Neural progenitor cell (in vitro differentiated cells): ENCODE results near the gene PRSS53. TPM values are rescaled to one million over a fixed set of nuclear protein-coding genes. Genes with fewer than 3 reads are reported as not detected.

Experiments
- DNase-seq: peaks from one replicate; pipeline ENCODE4 v3.0.0-alpha.2; 2016; ENCODE audit warnings: low spot score
- H2AFZ ChIP-seq: fragments of 200-600 bp; sonication (generic); replicated peaks from 2 replicates; pipeline ENCODE4 v1.6.1; 2016; ENCODE audit warnings: antibody characterized with exemption
- H3F3A ChIP-seq: fragments of 200-600 bp; sonication (generic); 2 replicates; pipeline ENCODE4 v1.6.1; 2016; ENCODE audit warnings: antibody characterized with exemption, low read depth
- H3K27ac ChIP-seq: fragments of 200-600 bp; sonication (generic); 2 replicates; pipeline ENCODE4 v1.5.1; 2016; ENCODE audit warnings: mild to moderate bottlenecking
- H3K27me3 ChIP-seq: fragments of 200-600 bp; sonication (generic); 2 replicates; pipeline ENCODE4 v1.6.1; 2016; ENCODE audit warnings: mild to moderate bottlenecking, moderate library complexity
- H3K36me3 ChIP-seq: fragments of 200-600 bp; sonication (generic); 2 replicates; pipeline ENCODE4 v1.5.1; 2016
- H3K4me1 ChIP-seq: fragments of 200-600 bp; sonication (generic); 2 replicates; pipeline ENCODE4 v1.6.1; 2016; ENCODE audit warnings: mixed run types
- H3K4me2 ChIP-seq: fragments of 200-600 bp; sonication (generic); 2 replicates; pipeline ENCODE4 v1.6.1; 2016
- H3K4me3 ChIP-seq: fragments of 200-600 bp; sonication (generic); 2 replicates; pipeline ENCODE4 v1.5.1; 2016
- H3K79me2 ChIP-seq: fragments of 200-600 bp; sonication (generic); 2 replicates; pipeline ENCODE4 v1.6.1; 2016; ENCODE audit warnings: low read depth
- H3K9ac ChIP-seq: fragments of 200-600 bp; sonication (generic); 2 replicates; pipeline ENCODE4 v1.6.1; 2016
- H3K9me3 ChIP-seq: fragments of 200-600 bp; sonication (generic); 2 replicates; pipeline ENCODE4 v1.5.1; 2016; ENCODE audit warnings: low read depth
- H4K20me1 ChIP-seq: fragments of 200-600 bp; sonication (generic); 2 replicates; pipeline ENCODE4 v1.6.1; 2016; ENCODE audit warnings: low read depth
- H3K27ac Mint-ChIP-seq: 3 replicates; pipeline ENCODE4 v1.8.0; 2021; ENCODE audit warnings: mixed read lengths
- H3K27me3 Mint-ChIP-seq: 2 replicates; pipeline ENCODE4 v1.8.0; 2022; ENCODE audit warnings: low read depth, mild to moderate bottlenecking, inconsistent platforms, moderate library complexity, mixed read lengths; ENCODE audit not compliant: insufficient read depth
- H3K36me3 Mint-ChIP-seq: 3 replicates; pipeline ENCODE4 v1.8.0; 2021; ENCODE audit warnings: mixed read lengths
- H3K4me1 Mint-ChIP-seq: 3 replicates; pipeline ENCODE4 v1.8.0; 2021; ENCODE audit warnings: mixed read lengths
- H3K4me3 Mint-ChIP-seq: 3 replicates; pipeline ENCODE4 v1.8.0; 2021; ENCODE audit warnings: mild to moderate bottlenecking, moderate library complexity, mixed read lengths
- H3K9me3 Mint-ChIP-seq: 3 replicates; pipeline ENCODE4 v1.8.0; 2020; ENCODE audit warnings: mixed read lengths
- EZH2 ChIP-seq: fragments of 200-600 bp; sonication (generic); IDR thresholded peaks from 2 replicates; pipeline ENCODE4 v1.6.1; 2017; ENCODE audit warnings: antibody characterized with exemption, mild to moderate bottlenecking, moderate library complexity
- EZH2phosphoT487 ChIP-seq: fragments of 200-600 bp; sonication (generic); IDR thresholded peaks from 2 replicates; pipeline ENCODE4 v1.6.1; 2017; ENCODE audit warnings: antibody characterized with exemption
- total RNA-seq: library from RNA; depleted of rRNA; stranded (reverse); fragments of >200 nt; gene quantifications from 2 replicates; pipeline ENCODE4 v1.2.3, GENCODE V29; 2015; ENCODE audit warnings: low replicate concordance
- TF ChIP-seq, protein P1 (sequence below): fragments of 200-600 bp; sonication (generic); IDR thresholded peaks from 2 replicates; pipeline ENCODE4 v1.5.1; 2017; ENCODE audit warnings: antibody characterized with exemption, mild to moderate bottlenecking

Gene PRSS53
- total RNA-seq, 1 donor from 2014 or later = 2.3 TPM

GRCh38 chr16:31117384-31118222 lies 28.9 kb upstream of the PRSS53 start, which contains the start of gene KAT8:
Gene KAT8 (plus strand): TSS chr16:31117664. CDS start chr16:31117682, 18 bp downstream.
- Histone ChIP-seq H3K4me1 (no peaks in the 10 kb centered on the region), H3K4me3 (peak within 1 kb of the TSS; percentile 84), H3K36me3 (peaks cover 7% of the 10 kb centered on the region), H2AFZ (no peak within 1 kb of the TSS), H3K9me3 (no peaks in the 10 kb centered on the region), H3K27ac (peak within 1 kb of the TSS; percentile 64), H3K27me3 (no peaks in the 10 kb centered on the region), H3F3A (peaks cover 7% of the 10 kb centered on the region), H3K9ac (peak within 1 kb of the TSS; percentile 45), H3K79me2 (peaks cover 38% of the 10 kb centered on the region), H4K20me1 (peaks cover 18% of the 10 kb centered on the region), H3K4me2 (peak within 1 kb of the TSS; percentile 95)
- Mint-ChIP-seq H3K4me1 (peaks cover 8% of the 10 kb centered on the region), H3K4me3 (peak within 1 kb of the TSS; percentile 85), H3K9me3 (no peaks in the 10 kb centered on the region), H3K27ac (peak within 1 kb of the TSS; percentile 10), H3K36me3 (peaks cover 18% of the 10 kb centered on the region), H3K27me3 (peaks cover 11% of the 10 kb centered on the region)
- no peak for TF ChIP-seq EZH2phosphoT487
- TF ChIP-seq, protein P1, sequence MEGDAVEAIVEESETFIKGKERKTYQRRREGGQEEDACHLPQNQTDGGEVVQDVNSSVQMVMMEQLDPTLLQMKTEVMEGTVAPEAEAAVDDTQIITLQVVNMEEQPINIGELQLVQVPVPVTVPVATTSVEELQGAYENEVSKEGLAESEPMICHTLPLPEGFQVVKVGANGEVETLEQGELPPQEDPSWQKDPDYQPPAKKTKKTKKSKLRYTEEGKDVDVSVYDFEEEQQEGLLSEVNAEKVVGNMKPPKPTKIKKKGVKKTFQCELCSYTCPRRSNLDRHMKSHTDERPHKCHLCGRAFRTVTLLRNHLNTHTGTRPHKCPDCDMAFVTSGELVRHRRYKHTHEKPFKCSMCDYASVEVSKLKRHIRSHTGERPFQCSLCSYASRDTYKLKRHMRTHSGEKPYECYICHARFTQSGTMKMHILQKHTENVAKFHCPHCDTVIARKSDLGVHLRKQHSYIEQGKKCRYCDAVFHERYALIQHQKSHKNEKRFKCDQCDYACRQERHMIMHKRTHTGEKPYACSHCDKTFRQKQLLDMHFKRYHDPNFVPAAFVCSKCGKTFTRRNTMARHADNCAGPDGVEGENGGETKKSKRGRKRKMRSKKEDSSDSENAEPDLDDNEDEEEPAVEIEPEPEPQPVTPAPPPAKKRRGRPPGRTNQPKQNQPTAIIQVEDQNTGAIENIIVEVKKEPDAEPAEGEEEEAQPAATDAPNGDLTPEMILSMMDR = no peak
- TF ChIP-seq EZH2 = no peak
- DNase-seq = peak; percentile 100

DNA sequence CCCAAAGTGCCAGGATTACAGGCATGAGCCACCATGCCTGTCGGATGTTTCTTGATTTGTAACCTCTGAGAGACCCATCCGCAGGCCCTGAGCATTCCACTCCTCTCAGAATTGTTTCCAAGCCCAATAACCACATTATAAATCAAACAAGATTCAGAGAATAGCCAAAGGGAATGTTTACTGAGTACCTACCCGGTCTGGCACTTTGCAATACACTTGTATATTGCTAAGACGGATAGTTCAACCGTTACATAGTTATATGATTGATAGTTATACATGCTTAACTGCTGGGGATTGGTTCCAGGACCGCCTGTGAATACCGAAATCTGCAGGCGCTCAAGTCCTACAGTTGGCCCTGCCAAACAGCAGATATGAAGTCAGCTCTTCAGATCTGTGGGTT lies 25.7 kb upstream of the PRSS53 start:
- peaks cover 32% of the 10 kb centered on the region for H3K79me2 ChIP-seq
- TF ChIP-seq, protein P1 = no peak
- TF ChIP-seq EZH2 (no peak), EZH2phosphoT487 (no peak)
- no peak overlapping the region for H3K4me2 ChIP-seq
- peaks cover 7% of the 10 kb centered on the region for H3F3A ChIP-seq
- H3K27ac Mint-ChIP-seq = no peak overlapping the region
- no peak overlapping the region for H2AFZ ChIP-seq
- no peaks in the 10 kb centered on the region for H3K4me1 ChIP-seq
- no peaks in the 10 kb centered on the region for H3K9me3 ChIP-seq
- peaks cover 19% of the 10 kb centered on the region for H3K36me3 Mint-ChIP-seq
- H3K27me3 ChIP-seq = no peaks in the 10 kb centered on the region
- peaks cover 7% of the 10 kb centered on the region for H3K27me3 Mint-ChIP-seq
- H3K4me3 Mint-ChIP-seq = peak overlapping the region; percentile 72
- H3K9ac ChIP-seq = no peak overlapping the region
- peaks cover 18% of the 10 kb centered on the region for H4K20me1 ChIP-seq
- no peaks in the 10 kb centered on the region for H3K9me3 Mint-ChIP-seq
- H3K27ac ChIP-seq = no peak overlapping the region
- no peak for DNase-seq
- peaks cover 9% of the 10 kb centered on the region for H3K4me1 Mint-ChIP-seq
- no peak overlapping the region for H3K4me3 ChIP-seq
- no peaks in the 10 kb centered on the region for H3K36me3 ChIP-seq

DNA sequence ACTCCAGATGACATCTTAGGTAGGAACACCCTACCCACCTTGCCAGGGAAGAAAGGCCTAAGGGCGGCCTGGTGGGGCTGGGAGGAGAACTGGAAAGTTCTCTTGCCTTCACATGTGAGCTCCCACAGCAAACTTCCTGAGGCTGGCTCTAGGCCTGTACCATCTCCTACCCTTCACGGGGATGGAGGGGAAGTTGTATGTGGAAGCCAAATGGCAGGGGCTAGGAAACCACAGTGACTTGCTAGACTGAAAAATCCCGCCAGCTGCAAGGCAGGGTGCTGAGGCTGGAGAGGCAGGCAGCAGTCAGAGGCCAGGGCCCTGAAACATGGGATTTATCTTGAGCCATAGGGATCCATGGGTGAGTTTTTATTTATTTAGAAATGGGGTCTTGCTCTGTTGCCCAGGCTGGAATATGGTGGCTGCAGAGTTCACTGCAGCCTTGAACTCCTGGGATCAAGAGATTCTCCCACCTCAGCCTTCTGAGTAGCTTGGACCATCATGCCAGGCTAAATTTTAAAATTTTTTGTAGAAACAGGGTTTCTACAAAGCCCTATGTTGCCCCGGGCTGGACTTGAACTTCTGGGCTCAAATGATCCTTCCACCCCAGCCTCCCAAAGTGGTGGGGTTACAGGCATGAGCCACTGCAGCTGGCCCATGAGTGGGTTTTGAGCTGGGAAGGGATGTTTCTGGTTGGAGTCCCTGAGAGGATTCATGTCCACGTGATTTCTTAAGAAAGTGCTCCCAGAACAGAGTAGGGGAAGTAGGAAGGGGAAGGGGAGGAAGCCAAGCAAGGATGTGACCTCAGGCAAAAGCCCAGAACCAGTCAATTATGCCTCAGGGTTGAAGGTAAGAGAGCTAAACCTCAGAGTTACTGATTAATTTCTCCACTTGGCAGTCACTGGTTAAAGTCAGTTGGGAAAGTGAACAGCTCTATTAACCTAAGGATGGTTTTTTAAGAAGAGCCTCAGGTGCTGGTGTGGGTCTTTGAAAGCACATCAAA lies 24.7 kb upstream of the PRSS53 start:
- Histone ChIP-seq H3K4me1 (no peaks in the 10 kb centered on the region), H4K20me1 (peaks cover 9% of the 10 kb centered on the region), H3F3A (peaks cover 7% of the 10 kb centered on the region), H3K9me3 (no peaks in the 10 kb centered on the region), H3K79me2 (peaks cover 24% of the 10 kb centered on the region), H3K4me3 (no peak overlapping the region), H3K27ac (no peak overlapping the region), H3K27me3 (no peaks in the 10 kb centered on the region), H3K9ac (no peak overlapping the region), H3K36me3 (no peaks in the 10 kb centered on the region), H3K4me2 (no peak overlapping the region), H2AFZ (no peak overlapping the region)
- peaks cover 17% of the 10 kb centered on the region for H3K36me3 Mint-ChIP-seq
- H3K27ac Mint-ChIP-seq = no peak overlapping the region
- H3K27me3 Mint-ChIP-seq = peaks cover 7% of the 10 kb centered on the region
- TF ChIP-seq EZH2 (no peak), EZH2phosphoT487 (no peak)
- TF ChIP-seq, protein P1 = no peak
- H3K4me3 Mint-ChIP-seq = peak overlapping the region; percentile 39
- no peak for DNase-seq
- H3K9me3 Mint-ChIP-seq = no peaks in the 10 kb centered on the region
- H3K4me1 Mint-ChIP-seq = peaks cover 9% of the 10 kb centered on the region
